Tongue (tissue), 2 donors: ENCODE results near the gene MAPK10. TPM values are rescaled to one million over a fixed set of nuclear protein-coding genes. Genes with fewer than 3 reads are reported as not detected.
A peak's percentile ranks its signal among the peaks of the same experiment; 100 is the strongest.
"Not testable (repeated sequence)": the region's sequence is repeated elsewhere in the genome, so short reads cannot be mapped to it uniquely, and the experiment has no call there.

Source experiments
- DNase-seq: peaks from one replicate; pipeline ENCODE4 v3.0.0-alpha.2; 2015
- total RNA-seq: library from RNA; depleted of rRNA; stranded (reverse); fragments of >200 nt; gene quantifications from one replicate; pipeline ENCODE4 v1.2.3, GENCODE V29; 2014

The MAPK10 gene
- total RNA-seq, 1 donor from 2014 or later, result 9.4 TPM

DNA sequence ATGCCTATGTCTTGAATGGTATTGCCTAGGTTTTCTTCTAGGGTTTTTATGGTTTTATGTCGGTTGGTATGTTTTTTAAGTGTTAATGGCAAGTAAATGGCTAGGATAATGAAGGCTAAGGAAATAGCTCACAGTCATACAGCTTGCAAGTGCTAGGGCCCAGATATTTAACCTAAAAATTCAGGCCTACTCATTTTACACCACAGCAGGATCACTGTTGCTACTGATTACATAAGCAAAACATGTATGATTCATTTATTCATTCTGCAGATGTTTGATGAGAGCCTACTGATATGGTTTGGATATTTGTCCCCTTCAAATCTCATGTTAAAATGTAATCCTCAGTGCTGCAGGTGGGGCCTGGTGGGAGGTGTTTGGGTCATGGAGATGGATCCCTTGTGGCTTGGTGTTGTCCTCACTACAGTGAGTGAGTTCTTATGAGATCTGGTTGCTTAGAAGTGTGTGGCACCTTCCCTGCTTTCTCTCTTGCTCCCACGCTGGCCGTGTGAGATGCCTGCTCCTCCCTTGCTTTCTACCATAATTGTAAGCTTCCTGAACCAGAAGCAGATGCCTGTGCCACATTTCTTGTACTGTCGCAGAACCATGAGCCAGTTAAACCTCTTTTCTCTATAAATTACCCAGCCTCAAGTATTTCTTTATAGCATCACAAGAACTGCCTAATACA lies 175.5 kb downstream of the MAPK10 start:
- no peak for DNase-seq

DNA sequence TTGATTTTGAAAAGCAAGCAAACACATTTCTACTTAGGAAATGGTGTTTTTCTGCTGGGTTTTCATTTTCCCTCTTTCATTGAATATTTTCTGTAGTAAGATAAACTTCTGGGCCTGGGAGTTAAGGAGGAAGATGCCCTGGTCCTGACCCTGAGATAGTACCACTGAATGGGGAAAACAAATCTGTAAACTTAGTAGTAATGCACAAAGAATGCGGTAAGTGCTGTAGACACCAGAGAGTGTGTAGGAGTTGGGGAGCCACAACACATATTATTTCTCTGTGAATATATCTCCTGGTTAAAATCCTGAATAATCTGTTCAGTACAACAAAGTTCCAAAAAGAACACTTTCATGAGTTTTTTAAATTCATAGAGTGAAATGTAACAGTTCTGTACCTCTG lies 178.3 kb downstream of the MAPK10 start:
- no peak for DNase-seq

DNA sequence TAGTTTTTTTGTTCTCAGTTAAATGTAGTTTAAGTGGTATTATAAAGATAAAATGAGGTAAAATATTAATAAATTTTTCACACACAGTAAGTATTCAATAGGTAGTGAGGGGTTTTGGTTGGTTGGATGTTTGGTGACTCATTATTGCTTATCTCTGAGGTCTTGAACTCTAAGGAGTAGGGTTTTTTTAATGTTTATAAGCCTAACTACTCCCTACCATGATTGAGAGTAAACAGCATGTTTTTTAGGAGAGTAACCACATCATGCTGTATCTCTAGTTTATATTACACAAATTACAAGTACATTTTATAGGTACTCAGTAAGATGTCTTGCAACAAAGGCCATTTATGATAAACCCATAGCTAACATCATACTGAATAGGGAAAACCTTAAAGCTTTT lies 181.6 kb downstream of the MAPK10 start:
- DNase-seq, result no peak

DNA sequence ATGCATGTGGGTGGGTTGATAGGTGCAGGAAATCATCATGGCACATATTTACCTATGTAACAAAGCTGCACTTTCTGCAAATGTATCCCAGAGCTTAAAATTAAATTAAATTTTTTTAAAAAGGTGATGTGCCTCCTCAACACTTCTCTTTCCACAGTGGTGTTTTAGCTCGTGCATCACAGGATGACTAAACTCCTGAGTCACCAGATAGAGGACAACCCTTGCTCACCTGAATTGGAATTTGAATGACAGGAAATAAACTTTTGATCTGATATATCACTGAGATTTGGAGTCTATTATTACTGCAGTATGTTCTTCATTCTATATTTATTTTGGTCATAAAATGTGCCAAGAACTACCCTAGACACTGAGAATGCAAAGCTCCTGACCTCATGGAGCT lies 185.3 kb downstream of the MAPK10 start:
- no peak for DNase-seq

DNA sequence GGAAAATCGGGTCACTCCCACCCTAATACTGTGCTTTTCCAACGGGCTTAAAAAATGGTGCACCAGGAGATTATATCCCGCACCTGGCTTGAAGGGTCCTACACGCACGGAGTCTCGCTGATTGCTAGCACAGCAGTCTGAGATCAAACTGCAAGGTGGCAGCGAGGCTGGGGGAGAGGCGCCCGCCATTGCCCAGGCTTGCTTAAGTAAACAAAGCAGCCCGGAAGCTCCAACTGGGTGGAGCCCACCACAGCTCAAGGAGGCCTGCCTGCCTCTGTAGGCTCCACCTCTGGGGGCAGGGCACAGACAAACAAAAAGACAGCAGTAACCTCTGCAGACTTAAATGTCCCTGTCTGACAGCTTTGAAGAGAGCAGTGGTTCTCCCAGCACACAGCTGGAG lies 191.5 kb downstream of the MAPK10 start:
- DNase-seq, result not testable (repeated sequence)

DNA sequence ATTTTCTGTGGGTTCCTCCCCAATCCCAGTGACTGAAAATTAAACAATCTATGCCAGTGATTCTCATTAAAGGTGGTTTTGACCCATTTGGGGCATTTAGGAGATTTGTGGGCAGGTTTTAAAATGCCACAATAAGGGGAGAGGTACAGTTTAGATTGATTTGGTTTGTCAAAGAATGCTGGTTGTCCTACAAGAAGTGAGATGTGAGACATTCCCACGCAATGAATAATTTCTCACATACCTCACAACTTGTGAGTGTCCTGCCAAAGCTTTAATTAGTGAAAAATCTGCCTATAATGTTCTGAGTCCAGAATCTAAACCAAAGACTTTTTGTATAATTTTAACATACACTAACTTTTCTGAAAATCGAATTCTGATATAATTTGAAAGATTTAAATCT lies 199.4 kb downstream of the MAPK10 start:
- no peak for DNase-seq

DNA sequence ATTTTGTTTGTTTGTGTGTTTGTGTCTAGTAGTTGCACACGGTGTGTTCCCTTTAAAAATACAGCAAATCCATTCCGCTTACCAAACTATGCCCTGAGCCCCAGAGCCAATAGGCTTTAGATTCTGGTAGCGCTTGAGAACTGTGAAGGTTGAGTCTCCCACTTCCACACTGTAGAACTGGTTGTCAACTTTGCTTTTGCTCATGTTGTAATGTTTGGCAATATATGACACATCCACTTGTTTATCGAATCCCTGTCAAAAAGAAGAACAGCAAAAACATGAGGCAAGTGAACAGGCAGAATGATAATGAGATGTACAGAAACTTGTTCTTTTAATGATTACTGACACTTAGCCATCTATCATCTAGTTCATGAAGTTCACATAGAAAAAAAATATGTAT lies 200.6 kb downstream of the MAPK10 start:
- DNase-seq, result no peak

DNA sequence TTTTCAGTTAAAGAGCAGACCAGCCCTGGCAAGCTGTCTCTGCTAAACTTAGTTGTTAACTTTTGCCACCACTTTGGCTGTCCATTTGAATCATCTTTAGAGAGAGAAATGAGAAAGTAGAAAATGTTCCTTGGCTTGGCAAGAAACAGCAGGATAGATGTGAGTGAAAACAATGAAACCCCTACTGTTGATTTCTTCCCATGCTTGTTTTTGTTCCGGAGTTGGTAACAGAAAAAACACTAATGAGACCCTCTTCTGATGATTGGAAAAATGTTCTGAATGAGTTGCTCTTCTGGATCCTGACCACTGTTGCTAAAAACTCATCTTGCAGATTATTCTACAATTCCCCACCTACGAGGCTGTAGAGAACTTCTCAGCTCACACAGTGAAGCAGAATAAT lies 203.3 kb downstream of the MAPK10 start:
- no peak for DNase-seq

DNA sequence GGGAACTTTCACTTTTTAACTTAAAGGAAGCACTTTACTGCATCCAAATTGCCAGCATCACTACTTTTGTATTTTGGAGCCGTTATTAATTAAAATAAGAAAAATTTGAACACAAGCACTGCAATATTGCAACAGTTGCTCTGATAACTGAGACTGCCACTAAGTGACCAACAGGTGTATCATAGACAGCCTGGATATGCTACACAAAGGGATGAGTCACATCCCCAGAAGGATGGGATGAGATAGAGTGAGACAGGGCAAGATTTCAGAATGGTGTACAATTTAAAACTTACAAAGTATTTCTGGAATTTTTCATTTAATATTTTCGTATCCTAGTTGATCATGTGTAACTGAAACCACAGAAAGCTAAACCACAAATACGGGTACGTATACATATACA lies 204.1 kb downstream of the MAPK10 start:
- DNase-seq, result no peak

DNA sequence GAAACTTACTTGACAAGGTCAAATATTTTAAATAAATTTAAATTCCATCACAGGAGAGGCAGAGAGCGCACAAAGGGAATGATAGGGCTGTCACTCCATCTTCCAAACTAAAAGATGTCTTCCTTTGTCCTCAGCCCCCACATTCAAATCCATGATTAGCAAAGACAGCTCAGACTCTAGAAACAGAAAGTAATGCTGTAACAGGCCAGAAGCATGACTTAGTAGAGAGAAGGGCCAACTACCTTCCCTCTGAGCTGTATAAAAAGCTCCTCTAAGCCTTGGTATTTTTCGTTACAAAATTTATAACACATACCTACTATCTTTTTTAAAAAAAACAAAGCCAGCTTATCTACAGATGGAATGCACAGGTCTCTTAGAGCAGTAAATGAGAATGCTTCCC lies 207.4 kb downstream of the MAPK10 start:
- no peak for DNase-seq

DNA sequence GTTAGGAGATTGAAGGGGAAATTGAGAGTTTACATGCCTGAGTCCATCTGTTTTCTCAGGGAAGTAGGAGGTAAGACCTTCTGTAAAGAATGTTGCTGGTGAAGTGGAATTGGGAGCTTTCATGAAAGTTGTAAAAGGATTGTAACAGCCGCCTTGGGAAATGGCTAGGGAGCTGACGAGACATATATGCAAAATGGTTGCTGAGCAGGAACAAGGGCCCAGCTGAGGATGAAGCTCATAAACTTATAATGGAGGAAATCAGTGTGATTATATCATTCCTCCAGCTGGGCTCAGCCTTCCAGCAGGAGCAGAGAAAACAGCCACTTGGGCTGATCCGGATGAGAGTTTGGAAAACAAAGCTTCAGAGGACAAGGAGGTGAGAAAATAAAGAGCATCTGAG lies 208.7 kb downstream of the MAPK10 start:
- DNase-seq, result no peak

DNA sequence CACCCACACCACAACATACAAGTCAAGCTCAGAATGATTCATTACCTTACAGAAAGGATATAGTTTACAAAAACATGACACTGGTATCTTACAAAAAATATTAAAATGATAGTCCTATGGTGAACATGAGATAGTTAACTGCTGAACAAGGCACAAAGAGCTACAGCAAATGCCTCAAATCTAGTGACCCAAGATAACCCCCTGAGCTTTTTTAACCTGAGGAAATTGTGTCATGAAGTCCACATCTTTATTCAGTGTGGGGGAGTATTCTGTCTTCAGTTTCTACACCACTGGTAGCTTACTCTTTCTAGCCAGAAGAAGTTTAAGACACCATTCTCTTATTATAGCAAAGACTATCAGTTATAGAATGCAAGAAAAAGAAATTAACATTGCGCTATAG lies 218.7 kb downstream of the MAPK10 start:
- no peak for DNase-seq

DNA sequence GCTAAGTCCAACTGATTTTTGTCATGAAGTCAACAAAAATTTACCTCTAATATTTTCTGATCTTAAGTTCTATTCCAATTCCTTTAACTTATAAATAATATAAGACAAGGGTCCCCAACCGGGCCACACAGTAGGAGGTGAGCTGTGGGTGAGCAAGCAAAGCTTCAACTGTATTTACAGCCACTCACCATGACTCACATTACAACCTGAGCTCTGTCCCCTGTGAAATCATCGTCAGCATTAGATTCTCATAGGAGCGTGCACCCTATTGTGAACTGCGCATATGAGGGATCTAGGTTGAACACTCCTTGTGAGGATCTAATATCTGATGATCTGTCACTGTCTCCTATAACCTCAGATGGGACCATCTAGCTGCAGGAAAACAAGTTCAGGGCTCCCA lies 227.4 kb downstream of the MAPK10 start:
- DNase-seq, result no peak

DNA sequence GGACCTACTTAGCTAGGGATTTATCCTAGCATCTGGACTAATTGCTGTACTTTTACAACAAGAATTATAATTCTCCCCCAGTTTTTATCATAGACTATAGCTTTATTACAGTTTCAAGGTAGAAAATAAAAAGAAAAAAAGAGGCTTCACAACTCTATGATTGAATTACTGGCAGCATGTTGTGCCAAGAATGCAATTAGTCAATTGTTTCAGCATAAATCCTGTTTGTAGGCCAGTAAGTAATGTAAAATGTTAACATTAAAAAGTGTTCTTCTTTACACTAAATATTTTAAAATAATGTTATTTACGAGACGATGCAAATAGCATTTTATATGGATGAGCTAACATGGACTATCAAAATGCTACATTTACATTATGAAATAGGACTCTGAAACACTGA lies 228.4 kb downstream of the MAPK10 start:
- DNase-seq, result no peak

DNA sequence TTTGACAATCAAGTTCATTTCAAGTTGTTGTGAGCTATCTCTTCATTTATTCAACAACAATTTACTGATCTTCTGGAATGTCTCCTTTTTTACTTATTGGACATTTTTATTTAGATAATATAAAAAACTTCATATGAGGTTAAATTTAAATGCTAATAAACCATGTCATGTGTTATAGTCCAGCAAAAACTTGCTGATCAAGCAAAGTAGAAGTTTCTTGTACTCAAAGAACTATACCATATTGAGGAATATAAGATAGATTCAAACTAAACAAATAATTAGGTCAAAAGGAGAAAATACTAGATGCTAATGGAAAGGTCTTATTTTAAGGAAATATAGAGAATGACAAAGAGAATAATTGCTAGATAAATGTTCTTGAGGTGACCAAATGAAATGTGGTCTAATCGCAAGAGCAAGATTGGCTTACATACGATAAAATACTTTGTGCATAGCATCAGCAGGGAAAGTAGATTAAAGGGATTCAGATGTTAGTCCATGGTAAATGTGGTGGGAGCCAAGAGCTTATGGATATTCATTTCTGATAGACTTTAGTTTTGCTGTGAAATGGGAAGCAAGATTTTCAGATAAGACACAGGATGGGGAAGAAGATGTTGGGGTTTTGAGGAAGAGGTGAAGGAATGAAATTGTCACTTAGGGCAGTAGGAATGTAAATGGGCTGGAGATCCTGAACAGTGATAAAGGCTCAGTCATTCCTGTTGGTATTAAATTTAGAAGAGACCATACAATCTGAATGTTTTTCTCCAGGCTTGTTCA lies 229.5 kb downstream of the MAPK10 start:
- DNase-seq, result no peak

DNA sequence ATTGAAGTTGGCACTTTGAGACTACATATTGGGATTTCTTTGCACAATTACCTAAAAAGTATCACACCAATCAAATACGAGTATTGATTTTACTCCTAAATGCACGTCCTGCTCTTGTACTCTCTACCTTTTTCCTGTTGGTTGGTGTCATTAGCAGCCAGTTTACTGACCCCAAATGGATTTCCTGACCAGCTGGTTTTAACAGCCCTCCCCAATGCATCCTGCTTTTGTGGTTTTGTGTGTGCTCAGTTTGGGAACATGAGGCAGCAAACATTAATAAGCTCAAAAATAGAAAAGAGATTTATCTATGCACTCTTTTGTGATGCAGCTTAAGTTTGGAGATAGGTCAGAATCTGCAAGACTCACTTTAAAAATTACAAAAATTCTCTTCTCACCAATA lies 230.3 kb downstream of the MAPK10 start:
- DNase-seq, result no peak

DNA sequence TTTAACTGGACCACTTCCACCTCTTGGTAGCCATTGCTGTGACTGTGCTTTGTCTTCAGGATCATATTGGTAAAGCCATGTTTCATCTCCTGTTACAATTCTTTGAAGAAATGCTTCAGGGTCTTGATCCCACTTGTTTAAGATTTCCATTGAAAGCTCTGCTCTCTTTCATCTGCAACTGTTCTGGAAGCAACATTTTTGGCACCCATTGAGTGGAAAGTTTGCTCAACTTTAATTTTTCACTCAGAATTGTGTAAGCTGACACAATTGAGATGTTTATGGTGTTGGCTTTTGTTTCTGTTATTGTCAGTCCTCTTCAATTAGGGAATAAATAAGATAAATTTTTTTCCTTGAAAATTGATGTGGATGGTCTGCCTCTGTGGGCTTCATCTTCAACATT lies 237.4 kb downstream of the MAPK10 start:
- DNase-seq, result peak; percentile 31

DNA sequence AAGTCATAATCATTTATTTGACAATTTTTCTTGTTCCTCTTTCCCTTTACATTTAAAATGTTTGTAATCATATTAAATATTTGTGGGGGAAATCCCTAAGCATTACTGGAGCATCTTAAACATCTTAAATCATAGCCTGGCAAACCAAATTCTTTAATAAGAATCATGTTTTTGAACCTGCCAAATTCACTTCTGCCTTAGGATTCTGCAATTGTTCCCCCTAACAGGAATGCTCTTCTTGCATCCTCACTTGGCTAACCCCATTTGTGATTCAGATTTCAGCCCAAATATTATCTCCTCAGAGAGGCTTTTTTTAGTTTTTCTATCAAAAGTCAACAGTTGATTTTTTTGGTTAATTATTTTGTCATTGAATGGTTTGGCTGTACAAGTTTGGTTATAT lies 241.1 kb downstream of the MAPK10 start:
- no peak for DNase-seq

DNA sequence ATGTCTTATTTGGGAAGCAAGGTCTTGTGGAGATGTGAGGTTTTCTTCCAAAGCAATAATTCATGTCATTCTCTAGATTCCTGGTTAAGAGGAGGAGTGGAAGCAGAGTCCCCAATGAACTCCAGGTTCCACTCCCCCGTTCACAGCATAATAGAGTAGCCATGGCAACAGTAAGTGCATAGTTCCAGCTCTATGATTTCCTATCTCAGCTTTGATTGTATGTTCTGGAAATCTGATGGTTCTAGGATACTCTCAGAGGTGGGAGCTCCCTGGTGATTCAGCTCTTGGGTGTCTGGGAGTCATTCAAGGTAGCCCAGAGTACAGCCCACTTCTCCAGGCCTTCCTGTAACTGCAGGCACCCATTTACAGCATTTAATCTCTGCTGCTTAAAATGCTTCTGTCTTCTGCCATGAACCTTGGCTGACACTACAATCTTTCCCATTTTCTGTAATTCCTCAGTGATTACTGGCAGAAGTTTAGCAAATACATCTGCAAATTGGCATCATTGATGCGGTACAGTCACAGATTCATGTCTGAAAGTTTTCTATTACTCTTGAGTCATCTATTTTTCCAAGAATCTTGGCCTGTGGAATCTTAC lies 242.0 kb downstream of the MAPK10 start:
- peak; percentile 79 for DNase-seq

DNA sequence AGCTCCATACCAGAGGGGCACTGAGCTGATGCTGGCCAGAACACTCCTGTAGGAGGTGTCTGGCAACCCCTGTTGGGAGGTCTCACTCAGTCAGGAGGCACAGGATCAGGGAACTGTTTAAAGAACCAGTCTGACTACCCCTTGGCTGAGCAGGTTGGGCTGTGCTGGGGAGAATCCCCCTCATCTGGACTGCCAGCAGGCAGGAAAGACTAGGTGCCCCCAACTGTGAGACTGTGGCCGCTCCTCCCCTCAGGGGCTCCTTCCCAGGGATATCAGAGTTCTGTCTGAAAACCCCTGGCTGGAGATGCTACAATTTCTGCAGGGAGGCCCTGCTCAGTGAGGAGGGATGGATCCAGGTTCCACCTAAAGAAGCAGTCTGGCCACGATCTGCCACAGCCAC lies 245.3 kb downstream of the MAPK10 start:
- DNase-seq, result no peak

DNA sequence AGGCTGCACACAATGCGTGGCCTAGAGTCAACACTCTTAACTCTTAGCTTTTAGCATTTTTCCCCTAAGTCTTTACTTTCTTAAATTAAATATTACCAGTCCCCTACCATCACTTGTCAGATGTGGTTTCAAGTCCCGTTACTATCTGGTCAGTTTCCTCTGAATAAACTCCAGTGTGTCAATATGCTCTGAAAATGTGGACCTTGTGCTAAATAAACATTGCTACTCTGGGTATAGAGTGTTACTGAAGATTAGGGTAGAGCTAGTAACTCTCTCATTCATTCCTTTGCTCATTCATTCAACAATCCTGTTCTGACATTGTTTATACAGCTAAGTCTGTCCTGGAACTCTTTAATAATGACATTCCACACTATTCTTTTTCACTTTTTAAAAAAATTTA lies 251.0 kb downstream of the MAPK10 start:
- DNase-seq, result no peak

DNA sequence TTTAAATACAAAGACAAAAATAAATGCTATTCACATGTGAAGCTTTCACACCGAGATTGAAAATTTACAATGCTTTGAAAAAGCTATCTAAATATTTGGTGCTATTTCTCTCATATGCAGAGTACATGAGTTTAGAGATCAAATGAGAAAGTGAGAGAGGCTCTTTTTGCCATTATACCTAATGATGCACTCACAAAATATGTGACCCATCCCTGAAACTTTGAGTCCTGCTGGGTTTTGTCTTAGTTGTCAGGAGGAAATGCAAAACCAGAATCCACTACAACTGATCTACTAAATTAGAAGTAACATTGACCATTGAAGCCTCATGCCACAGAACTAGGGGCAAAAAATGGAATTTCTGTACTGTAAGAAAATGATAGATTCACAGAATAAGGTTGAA lies 251.7 kb downstream of the MAPK10 start:
- no peak for DNase-seq

DNA sequence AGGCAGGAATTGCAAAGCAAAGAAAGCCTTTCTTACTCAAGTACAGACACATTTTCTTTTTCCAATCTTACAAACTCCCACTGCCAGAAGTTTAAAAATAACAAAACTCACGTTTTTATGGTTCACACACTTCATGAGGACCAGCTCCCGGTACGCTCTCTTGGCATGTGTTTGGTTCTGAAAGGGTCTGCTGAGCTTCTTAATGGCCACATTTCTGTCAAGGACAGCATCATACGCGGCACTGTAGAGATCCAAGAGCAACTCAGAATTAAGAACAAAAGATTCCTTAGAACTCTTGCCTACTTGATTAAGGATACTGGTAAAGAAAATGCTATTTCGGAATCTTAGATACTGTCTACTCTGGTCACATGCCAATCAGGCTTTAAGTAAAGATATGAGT lies 252.7 kb downstream of the MAPK10 start:
- DNase-seq, result no peak

DNA sequence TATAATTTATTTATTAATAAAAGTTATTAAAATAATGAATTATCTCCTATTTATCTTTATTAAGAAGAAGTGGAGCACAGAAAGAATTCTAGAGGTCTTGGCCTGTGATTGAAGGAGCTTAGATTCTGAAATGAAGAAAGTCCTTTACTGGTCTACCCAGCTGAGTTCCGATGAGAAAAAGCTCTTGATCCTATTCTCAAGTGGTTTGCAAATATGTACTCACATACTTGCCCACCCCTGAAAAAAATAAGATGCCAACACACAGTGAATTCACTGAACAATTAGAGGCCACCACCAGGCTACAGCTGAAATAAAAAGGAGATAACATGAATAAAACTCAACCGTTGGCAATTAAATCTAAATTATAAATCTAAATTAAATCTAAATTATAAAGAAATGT lies 253.4 kb downstream of the MAPK10 start:
- no peak for DNase-seq
